Activated naive CD4-positive, alpha-beta T cell (primary cell): ENCODE results near the gene MGAT4B.

Experiments
- DNase-seq, 4 experiments: peaks; one replicate each; lab custom pipeline; 2025; lab: John Stamatoyannopoulos, UW

The MGAT4B gene

DNA sequence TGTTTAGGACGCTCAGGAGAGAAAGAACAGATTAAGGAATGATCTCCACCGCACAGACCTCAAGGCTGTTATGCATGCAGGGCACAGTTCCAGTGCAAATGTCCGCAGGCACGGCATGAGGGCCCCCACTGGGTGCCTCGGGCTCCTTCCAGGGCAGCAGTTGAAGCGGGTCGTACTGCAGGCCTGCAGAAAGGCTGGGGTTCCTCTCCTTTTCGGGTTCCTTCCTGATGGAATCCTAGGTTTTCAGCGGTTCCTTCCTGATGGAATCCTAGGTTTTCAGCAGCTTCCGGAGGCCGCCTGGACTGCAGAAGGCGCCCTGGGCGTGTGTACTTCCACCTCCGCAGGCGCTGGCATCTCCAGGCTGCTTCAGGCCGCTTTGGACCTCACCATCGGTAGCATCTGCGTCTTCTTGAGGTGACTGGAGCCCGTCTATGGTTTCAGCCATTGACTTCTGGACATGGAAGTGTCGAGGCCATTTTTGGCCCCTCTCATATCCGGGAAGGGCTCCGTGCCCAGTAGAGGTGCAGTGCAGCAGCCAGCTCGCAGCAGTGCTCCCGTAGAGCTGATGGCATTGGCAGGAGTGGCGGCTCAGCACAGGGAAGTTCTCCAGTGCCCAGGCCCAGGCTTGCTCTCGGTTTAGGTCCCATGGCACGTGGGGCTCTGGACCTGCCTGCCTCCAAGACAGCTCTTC lies 5.6 kb upstream of the MGAT4B start:
- DNase-seq = no peak

DNA sequence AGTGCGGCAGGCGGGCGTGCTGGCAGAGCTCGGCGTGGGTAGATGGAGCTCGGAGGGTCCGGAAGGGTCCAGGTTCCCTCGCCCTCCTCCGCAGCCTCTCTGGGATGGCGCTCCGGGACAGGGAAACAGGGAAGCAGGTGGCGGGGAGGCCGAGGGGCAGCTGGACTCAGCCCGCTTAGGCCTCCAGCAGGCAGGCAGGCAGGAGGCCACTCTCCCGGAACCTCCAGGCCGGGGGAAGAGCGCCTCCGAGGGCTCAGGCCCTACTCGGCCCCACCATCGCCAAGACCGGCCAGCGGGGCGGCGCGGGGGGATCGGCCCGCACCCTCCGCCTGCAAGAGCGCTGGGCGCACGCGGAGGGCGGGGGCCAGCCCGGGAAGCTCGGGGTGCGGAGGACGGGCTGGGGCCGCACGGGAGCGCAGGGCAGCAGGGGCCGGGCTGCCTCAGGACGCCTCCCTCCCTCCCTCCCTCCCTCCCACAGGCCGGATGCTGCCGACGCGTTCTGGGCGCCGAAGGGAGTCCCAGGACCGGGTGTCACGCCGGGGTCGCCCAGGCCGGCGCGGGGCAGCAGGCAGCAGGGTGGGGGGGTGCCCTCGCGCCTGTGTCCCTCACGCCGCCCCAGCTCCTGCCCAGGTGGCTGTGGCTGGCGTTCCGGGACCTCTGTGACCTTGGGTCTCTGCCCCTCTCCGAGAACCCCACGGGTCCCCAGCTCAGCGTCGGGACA lies 977 bp downstream of the MGAT4B start:
- no peak for DNase-seq

DNA sequence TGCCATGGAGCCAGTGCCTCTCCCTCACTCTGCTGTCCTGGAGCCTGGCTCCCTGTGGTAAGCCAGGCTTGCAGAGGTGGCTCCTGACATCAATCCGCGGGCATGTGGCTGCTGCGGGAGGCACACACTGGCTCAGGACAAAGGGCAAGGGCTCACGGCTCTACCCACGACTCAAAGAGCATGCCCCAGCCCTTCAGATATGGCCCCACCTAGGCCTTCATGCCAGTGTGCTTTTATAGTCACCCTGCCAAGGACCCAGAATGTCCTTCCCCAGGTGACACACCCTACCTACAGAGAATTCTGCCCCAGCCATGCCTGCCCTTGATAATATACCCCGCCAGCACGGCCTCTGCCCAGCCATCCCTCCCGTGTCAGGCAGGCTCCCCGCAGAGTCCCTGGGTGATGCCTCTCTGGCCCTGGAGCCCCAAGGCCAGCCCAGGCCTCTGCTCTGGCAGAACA lies 1.6 kb downstream of the MGAT4B start:
- DNase-seq = no peak

DNA sequence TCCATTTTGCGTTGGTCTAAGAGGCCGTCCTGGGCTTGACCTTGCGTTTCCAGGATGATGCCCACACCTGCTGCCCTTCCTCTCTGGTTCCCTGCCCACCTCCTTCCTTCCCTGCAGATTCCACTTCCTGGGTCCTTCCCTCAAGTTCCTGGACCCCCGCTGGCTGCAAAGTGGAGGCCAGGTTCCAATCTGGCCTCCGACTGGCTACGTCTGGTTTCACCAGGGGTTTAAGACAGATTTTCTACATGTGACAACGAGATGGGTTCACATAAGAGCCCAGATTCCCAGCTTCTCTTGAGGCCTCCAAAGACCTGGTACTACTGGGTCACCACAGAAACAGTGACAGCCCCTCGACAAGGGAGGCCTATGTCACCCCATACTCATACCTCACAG lies 2.1 kb downstream of the MGAT4B start:
- no peak for DNase-seq

DNA sequence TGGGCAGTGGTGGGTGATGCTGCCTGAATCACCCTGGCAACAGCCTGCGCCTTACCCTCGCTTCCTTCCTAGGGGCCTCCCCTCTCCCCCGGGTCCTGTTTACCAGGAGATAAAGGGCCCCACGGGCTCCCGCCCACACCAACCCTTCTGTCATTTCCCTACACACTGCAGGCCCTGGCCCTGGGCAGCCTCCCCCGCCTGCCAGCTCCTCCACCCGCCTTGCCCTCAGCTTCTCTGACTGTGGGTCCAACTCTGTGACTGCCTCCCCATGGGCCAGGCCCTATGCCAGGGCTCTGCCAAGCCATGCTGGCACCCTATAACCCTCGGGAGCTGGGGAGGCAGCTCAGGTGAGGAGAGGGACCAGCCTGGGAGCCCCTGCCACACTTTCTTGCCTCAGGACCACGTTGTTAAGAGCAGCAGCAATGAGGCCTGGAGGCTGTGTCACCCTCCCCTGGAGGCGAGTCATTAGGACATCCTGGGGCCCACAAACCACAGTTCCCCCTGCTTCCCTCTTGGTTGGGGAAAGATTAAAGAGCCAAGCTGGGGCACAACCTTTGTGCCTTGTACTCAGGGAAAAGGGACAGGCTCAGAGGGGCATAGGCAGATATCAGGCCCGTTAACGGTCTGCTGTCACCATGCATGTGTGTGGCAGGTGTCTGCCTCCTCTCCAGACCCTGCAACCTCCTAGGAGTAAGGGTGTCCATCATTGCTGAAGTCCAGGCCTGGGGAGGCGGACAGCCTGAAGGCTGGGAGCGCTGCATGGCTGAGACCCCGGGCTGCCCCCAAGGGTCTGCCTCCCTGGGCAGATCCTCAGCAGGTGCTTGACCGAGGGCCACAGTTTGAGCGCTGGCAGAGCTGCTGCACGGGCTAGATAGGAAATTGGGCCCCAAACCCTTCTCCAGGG lies 2.8 kb downstream of the MGAT4B start:
- DNase-seq = no peak

DNA sequence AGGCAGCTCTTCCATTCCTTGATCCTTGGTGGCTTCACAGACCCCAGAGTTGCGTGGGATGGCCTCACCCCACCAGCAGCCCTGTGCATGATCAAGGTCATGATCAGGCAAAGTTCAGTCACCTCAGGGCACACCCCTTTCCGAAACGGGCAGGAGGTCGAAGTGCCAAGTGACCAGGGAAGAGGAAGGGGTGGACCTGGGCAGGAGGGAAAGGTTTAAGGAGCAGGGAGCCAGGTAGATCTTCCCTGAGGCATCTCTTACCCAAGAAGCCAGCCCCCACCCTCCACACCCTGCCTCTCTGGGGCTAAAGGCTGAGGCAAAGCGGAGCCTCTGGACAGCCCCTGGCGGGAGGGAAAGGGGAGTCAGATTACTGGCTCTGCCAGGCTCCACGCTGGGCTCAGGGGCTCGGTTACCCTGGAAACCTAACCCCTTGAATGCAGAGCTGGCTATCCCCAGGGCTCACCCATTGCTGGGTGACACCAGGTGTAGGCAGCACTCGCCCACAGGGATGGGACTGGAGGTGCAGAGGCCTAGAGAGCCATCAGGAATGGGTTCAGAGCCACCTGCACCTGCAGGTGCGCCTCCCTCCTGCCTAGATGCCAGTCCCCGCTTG lies 3.6 kb downstream of the MGAT4B start:
- DNase-seq = no peak

DNA sequence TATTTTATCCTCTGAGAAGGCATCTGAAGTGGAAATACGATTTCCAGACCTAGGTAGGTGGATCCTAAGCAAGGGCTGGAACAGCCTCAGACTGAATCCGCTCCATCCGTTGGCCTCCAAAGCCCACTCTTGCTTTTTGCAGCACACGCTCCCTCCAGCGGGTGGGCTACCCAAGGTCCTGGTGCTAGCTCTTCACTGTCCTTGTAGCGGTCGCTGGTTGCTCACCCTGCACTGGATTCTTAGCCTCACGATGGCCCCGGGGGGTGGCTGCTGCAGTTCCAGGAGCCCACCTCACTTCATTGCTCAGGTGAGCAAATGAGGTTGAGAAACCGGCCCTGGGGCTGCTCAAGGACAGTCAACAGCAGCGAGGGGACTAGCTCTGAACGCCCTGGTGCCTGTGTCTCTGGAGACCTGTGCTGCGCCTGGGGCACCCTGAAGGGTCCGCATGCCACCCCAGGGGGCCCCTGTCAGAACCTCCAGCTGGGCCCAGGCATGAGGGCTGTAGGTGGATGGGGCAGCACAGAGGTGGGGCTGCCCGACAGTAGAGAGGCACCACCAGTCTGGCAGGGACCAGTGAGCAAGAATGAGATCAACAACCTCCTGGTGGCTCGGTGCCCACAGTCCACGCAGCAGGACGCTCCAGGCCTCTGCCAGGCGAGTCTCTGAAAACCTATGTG lies 4.3 kb downstream of the MGAT4B start:
- no peak for DNase-seq

DNA sequence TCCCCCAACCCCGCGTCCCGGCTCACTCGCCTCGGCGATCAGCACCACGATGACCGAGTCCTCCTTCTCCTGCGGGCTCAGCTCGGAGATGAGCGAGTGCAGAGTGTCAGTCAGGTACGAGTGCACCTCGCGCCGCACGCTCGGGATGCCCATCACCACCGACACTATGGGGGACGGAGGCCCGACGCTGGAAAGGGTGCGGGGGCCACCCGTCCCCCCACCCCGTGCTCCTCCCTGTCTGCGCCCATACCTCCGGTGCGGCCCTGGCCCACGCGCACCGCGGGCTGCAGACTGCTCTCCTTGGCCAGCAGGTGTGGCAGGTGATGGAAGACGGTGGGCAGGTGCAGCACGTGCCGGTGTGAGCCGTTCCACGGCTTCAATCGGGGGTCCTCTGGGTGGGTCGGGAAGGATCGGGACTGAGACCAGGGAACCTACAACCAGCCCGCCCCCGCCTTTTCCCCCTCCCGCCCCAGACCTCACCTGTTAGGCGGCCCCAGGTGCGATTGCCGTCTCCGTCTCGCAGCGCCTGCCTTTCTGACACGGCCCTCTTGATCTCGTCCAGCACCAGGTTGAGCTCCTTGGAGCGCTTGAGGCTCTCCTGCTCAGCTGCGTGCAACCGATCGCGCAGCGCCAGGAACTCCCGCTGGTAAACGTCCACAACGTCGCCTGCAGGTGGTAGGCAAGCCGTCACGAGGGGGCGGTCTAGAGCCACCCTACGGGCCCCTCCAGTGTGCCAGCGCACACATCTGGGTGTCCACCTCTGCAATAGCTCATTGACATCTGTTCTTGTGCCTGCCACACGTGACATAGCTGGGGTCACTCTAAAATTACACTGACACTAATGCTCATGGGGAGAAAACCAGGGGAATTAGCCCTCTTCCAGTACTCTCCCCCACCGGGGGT lies 5.1 kb downstream of the MGAT4B start:
- DNase-seq = peak; percentile 51 to 83 (median 74)

DNA sequence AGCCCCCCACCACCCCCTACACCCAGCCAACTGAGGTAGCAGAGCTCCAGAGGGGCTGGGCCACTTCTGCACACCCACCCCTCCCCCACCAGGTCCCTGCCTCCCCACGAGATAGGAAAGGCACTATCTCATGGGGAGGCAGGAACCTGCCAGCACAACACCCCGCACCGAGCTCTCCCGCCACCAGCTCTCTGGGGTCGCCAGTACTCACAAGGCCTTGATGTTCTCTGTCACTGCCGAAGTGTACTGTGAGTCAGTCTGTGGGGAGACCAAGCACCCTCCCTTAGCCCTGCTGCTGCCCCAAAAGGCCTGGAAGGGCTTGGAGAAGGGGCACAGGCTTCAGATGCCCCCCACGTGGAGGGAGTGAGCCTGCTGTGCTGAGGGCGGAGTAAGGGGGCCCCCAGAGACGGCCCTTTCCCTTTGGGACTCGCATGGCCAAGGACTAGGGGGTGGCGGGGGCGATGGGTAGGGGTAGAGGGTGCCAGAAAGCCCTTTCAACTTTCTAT lies 5.9 kb downstream of the MGAT4B start:
- DNase-seq = no peak

DNA sequence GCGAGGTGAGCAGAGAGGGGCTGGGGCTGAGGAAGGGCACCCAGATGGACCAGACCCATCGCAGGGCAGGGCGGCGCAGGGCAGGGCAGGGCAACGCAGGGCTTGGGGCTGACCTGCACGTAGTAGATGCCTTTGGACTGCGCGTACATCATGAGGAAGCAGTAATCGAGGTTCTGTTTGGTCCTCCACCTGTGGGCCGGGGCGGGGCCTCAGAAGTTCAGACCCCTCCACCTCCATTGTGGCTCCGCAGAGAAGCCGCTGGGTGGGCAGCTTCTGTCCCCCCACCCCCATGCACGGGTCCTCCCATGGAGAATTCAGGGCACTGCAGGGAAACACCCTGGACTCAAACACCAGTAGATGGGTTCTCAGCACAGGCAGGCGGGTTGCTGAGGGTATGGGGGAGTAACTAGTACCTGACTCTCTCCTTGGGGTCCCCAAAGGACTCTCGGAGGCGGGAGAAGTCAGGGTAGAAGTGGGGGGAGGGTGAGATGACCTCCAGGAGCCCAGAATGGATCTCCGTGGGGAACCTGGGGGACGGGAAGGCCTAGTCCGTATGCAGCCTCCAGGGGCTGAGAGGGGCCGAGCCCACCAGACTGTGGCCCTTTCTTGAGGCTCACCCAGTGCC lies 6.5 kb downstream of the MGAT4B start:
- no peak for DNase-seq

DNA sequence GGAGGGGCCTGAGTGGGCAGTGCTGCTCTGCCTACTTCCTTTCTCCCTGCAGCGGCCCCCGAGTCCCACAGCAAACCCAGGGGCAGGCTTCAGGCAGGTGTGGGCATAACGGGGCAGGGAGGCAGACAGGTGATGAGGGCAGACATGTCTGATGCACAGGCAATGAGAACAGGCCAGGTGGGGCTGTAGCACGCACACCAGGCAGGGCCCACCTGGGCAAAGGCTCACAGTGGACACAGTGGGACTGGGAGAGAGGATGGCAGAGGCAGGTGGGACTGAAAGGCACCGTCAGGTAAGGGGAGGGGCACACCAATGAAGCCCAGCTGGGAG lies 7.1 kb downstream of the MGAT4B start:
- DNase-seq = no peak

DNA sequence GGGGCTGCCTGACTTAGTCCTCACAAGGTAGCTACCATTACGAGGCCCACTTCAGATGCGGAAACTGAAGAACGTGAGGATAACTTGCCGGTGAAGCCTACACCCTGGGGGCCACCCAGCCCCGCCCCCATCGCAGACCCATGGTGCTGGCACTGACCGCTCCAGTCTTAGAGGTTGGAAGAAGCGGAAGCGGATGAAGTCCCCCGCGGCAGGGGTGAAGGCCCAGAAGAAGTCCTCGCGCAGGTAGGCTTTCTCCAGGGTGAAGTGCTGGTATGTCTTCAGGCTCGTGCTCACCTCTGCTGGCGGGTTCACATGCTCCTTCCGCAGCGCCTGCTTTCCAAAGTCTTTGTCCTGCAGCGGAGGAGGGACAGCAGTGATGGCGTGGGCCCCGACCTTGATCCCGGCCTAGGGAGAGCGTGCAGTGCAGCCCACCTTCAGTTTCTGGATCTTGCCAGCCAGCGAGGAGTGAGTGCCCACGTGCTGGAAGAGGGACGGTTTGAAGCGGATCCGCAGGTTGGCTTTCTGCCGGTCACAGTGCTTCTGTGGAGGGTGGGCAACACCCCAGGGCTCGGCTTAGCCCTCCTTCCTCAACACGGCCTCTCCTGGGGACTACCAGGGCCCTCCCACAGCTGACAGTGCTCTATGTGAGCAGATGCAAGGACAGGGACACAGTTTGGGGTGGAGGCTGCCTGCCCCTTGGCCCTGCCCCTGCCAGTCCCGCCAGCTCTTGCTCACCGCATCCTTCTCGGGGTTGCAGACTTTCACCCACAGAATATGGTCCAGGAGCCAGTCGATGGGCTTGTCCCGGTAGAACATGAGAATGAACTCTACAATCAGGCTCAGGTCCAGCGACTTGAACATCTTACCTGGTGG lies 7.7 kb downstream of the MGAT4B start:
- DNase-seq = no peak

DNA sequence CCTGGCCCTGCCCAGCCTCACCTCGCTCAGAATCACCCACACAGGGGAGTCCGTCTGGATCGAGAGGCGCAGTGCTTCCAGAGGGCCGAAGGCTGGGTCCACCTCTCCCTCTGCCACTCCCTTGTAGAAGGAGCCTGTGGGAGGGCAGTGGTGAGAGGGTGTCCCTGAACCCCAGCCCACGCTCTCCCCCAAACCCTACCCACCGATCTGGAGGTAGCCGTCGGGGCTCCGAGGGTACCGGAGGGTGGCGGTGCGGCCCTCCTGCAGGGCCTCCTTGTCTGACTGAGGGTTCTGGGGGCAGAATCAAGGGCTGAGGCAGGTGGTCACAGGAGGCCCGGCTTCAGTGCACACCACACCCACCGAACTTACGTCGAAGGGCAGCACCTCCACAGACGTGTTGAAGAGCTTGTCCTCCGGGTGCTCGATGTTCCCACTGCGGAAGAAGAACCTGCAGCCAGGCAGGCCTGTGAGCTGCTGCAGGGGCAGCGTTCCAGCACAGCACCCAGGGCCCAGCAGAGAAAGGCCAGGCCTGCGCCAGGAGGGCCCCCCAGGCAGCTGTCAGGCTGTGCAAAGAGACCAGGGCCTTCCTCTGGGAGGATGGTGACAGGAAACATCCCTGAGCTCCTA lies 8.4 kb downstream of the MGAT4B start:
- no peak for DNase-seq

DNA sequence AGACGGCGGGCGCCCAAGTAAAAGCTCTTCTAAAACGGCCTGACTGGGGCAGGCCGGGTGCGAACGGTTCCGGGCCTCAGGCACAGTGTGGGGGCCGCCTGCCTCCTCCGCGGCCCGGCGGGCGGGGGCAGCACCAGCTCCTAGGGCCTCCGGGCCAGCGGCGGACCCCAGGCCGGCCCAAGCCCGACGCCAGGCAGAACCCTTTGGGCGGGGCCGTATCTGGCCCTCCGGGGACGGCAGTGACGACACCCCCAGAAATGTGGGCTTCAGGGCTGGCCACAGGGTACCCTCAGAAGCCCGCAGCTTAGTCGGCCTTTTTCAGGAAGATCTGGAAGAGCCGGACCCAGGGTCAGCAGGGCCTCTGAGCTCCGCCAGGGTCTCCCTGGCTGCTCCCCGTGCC lies 8.9 kb downstream of the MGAT4B start:
- no peak for DNase-seq

DNA sequence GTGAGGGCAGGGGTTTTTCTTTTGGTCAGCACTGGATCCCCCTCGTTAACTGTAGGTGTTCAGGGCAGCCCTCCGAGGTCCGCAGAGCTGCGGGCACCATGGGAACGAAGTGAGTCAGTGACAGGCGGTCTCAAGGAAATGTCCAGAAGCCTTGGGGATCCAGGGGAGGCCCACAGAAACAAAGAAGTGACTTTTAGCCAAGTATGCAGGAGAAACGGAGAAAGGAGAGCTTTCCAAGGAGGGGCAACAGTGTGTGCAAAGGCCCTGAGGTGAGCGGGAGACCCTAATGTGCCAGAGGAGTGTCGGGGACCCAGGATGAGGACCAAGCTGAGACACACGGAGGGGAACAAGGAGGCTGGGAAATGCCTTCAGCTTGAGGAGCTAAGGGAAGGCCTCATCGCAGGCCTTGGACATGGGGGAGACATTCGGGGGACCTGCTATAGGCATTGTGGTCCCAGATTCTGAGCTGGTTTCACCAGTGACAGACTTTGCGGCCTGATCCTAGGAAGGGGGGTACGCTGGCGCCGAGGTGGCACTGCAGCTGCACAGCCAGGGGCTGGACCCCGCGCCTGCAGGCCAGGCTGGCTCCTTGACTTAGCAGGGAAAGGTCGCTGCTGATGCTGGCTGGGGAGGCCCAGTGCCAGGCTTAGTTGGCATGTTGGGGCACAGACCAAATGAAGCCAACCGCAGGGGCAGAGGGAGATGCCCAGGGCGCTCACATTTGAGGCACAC lies 9.6 kb downstream of the MGAT4B start:
- DNase-seq = no peak

DNA sequence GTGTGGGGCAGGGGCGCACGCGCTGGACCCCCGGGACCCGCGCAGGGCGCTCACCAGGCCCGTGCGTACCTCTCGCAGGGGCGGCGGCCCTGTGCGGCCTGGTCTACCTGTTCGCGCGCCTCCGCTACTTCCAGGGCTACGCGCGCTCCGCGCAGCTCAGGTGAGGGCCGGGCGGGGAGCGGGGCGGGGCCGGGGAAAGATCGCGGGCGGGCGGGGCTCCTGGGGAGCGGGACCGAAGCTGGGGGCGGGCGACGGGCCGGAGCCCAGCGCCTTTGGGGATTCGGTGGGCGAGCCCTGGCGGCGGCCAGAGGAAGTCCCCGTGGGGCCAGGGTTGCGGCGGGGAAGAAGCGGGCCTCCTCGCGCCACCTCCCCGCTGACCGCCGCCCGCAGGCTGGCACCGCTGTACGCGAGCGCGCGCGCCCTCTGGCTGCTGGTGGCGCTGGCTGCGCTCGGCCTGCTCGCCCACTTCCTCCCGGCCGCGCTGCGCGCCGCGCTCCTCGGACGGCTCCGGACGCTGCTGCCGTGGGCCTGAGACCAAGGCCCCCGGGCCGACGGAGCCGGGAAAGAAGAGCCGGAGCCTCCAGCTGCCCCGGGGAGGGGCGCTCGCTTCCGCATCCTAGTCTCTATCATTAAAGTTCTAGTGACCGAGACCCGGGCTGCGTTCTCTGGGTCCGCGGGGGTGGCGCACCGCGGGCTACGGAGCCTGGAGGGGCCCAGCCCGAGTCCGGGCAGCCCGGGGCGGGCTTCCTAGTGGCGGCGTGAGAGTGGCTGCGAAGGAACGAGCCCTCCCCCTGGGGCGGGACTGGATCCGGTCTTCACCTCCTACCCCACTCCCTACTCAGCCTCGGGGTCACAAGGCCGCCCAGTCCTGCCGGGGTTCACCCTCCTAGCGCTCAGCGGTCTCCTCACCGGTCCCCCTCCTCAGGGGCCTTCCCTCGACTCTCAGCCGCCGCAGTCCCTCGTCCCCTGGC lies 10.5 kb downstream of the MGAT4B start:
- DNase-seq = peak in 2 of 4 experiments; percentile 59 to 69
